Measurements from ENCODE around the gene METAP1D.

DNA sequence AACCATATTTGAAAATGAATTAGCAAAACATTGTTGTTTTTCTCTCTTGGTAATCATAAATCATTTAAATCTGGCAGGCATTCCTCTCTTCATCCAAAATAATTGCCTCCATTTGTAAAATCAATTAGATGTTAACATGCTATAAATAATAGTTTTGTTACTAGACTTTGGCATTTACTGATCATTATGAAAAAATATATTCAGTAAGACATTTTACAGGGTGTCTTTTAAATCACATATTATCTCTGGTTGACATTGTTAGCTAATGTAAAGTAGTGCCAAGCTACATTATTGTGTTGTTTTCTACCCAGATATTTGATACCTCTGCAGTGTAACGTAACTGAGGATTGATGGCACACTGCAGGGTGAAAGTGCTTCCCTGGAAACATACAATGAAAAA lies 53.7 kb downstream of the METAP1D start:
- TF ChIP-seq, protein P1, sequence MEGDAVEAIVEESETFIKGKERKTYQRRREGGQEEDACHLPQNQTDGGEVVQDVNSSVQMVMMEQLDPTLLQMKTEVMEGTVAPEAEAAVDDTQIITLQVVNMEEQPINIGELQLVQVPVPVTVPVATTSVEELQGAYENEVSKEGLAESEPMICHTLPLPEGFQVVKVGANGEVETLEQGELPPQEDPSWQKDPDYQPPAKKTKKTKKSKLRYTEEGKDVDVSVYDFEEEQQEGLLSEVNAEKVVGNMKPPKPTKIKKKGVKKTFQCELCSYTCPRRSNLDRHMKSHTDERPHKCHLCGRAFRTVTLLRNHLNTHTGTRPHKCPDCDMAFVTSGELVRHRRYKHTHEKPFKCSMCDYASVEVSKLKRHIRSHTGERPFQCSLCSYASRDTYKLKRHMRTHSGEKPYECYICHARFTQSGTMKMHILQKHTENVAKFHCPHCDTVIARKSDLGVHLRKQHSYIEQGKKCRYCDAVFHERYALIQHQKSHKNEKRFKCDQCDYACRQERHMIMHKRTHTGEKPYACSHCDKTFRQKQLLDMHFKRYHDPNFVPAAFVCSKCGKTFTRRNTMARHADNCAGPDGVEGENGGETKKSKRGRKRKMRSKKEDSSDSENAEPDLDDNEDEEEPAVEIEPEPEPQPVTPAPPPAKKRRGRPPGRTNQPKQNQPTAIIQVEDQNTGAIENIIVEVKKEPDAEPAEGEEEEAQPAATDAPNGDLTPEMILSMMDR (conservative IDR thresholded peaks at IDR 0.05; ENCODE audit: low read depth, low read length), result no peak
- no peak for TF ChIP-seq EZH2 (IDR thresholded peaks at IDR 0.05; ENCODE audit: borderline replicate concordance, low read depth, low read length, poor library complexity, severe bottlenecking)
